Measurements from ENCODE around the gene LITAF. TPM values are rescaled to one million over a fixed set of nuclear protein-coding genes. Genes with fewer than 3 reads are reported as not detected.
"Not testable (repeated sequence)": the region's sequence is repeated elsewhere in the genome, so short reads cannot be mapped to it uniquely, and the experiment has no call there.

LITAF gene
- total RNA-seq, 1 donor from 2014 or later = 5.3 TPM

DNA sequence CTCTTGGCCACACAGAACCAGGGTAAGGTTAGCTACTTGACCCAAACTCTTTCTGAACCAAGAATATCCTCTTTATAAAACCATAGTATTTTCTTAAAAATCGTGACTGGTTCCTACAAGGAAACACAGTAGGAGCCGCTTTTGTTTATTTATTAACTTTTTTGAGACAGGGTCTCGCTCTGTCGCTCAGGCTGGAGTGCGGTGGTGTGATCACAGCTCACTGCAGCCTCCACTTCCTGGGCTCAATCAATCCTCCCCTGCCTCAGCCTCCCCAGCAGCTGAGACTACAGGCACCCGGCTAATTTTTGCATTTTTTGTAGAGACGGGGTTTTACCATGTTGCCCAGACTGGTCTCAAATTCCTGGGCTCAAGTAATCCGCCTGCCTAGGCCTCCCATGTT, 14.7 kb upstream of the LITAF start:
- no peak for DNase-seq (ENCODE audit: low read depth)

DNA sequence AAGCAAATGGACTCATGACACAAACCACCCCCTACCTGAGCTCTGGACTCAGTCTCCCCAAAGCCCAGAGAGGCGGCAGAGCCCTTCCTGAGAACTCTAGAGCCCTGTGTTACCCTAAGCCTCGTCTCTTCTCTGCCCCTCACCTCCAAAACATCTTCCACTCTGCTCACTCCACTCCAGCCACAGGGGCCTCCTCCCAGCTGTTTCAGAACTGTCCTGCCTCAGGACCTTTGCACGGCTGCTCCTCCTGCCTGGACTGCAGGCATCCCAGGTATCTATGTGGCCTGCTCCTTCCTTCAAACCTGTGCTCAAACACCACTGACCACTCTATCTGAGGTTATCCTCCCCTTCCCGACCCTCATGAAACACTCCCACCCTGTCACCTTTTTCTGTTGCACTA, 12.9 kb upstream of the LITAF start:
- DNase-seq (ENCODE audit: low read depth) = no peak

DNA sequence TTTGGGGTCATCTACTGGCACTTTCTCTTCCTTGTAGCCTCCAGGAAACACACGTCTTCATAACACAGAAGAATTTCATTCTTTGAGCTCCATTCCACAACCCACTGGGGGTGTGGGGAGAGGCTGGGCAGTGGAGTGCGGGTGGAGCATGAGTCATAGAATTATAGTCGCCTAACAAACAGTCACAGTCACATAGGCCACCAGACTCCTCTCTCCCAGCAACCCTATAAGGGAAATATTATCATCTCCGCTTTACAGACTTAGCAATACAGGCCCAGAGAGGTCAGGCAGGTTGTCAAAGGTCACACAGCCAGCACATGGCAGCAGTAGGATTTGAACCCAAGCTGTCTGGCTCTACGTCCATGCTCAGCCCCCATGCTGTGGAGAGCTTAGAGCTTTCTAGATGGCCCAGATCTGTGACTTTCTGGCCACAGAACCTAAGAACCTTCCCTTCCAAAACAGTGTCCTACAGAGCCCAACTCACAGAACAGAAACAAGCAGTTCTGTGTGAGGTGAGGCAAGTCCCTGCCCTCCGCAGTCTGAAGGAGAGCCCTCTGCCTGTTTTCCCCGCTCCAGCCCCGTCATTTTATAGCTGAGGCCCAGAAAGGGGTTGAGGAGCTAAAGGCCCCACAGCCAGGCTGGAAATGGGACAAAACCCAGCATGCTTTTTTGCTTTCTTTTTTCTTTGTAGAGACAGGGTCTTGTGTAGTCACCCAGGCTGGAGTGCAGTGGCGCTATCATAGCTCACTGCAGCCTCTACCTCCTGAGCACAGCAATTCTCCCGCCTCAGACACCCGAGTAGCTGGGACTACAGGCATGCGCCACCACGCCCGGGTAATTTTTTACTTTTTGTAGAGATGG, 10.7 kb upstream of the LITAF start:
- DNase-seq (ENCODE audit: low read depth) = no peak

DNA sequence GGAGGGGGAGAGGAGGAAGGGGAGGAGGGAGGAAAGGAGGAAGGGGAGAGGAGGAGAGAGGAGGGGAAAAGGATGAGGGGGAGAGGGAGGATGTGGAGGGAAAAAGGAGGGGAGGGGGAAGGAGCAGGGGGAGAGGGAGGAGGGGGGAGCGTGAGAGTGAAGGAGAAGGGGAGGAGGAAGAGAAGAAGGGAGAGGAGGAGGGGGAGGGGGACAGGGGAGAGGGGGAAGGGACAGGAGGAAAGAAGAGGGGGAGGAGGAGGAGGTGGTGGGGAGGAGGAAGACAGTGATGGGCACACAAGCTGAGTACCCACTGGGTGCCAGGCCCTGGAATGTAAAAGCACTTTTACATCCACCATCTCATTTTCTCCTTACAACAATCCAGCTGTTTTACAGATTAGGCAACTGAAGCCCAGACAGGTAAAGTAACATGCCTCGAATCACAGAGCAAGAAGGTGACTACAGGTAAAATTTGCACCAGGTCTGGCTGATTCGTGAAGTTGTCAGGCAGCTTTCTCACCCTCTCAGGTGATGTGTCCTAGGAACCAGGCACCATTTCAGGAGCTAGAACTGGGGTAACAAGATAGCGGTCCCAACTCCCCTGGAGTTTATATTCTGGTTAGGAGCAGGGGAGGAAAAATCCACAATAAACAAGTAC, 10.0 kb upstream of the LITAF start:
- no peak for DNase-seq (ENCODE audit: low read depth)

DNA sequence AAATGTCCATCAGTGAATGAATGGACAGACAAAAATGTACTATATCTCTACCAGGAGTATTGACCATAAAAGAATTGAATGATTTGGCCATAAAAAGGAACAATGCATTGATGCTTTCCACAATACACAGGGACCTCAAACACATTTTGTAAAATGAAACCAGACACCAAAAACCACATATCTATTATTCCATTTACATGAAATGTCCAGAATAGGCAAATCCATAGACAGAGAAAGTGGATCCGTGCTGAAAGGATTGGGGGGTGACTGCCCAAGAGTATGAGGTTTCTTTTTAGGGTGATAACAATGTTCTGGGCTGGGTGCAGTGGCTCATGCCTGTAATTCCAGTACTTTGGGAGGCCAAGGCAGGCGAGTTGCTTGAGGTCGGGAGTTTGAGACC, 6.9 kb upstream of the LITAF start:
- DNase-seq (ENCODE audit: low read depth) = no peak

DNA sequence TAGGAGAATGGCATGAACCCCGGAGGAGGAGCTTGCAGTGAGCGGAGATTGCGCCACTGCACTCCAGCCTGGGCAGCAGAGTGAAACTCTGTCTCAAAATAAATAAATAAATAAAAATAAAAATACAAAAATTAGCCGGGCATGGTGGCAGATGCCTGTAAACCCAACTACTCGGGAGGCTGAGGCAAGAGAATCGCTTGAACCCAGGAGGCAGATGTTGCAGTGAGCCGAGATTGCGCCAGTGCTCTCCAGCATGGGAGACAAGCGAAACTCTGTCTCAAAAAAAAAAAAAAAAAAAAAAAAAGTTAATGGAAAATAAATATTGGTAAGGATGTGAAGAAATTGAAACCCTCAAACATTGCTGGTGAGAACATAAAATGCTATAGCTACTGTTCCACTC, 6.4 kb upstream of the LITAF start:
- not testable (repeated sequence) for DNase-seq (ENCODE audit: low read depth)

DNA sequence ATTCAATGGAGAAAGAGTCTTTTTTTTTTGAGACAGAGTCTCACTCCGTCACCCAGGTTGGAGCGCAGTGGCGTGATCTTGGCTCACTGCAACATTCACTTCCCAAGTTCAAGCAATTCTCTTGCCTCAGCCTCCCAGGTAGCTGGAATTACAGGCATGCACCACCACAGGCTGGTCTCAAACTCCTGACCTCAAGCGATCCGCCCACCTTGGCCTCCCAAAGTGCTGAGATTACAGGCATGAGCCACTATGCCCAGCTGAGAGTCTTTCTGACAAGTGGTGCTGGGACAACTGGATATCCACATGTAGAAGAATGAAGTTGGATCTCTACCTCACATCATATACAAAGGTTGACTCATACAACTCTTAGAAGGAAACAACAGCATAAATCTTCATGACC, 4.9 kb upstream of the LITAF start:
- DNase-seq (ENCODE audit: low read depth) = not testable (repeated sequence)

DNA sequence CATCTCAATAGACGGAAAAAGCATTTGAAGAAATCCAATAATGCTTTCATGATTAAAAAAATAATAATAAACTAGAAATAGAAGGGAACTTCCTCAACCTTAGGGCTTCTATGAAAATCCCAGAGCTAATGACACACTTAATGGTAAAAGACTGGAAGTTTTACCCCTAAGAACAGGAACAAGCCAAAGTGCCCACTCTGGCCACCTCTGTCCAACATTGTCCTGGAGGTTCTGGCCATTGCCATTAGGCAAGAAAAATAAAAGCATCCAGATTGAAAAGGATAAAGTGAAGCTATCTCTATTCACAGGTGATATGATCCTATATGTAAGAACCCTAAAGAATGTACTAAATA, 2.5 kb upstream of the LITAF start:
- no peak for DNase-seq (ENCODE audit: low read depth)

DNA sequence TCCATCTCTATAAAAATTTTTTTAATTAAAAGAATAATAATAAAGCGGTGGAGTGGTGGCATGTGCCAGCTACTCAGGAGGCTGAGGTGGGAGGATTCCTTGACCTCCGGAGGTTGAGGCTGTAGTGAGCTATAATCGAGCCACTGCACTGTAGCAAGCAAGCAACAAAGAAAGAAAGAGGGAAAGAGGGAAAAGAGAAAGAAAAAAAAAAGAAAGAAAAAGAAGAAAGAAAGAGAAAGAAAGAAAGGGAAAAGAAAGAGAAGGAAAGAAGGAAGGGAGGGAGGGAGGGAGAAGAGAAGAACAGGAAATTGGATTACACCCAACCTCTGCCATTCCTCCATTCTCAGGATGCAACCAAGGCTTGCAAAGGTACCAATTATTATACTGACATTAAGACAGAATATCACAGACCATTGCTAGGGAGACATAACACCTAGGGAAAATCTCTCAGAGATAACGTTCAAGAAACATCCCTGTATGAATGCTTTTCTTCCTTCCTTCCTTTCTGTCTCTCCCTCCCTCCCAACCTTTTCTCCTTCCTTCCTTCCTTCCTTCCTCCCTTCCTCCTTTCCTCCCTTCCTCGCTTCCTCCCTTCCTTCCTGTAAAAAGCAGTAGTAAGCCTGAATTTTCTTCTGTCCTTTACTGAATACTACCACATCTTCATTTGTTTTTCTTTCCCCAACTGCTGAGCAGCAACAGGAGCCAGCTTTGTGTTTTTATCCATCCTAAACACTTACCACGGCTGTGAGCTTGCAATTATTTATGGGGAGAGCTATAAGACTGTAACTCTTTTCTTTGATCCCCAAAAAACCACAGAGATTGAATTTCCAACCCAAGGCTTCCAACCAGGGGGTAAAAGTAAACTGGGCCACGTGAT, 1.8 kb upstream of the LITAF start:
- no peak for DNase-seq (ENCODE audit: low read depth)

DNA sequence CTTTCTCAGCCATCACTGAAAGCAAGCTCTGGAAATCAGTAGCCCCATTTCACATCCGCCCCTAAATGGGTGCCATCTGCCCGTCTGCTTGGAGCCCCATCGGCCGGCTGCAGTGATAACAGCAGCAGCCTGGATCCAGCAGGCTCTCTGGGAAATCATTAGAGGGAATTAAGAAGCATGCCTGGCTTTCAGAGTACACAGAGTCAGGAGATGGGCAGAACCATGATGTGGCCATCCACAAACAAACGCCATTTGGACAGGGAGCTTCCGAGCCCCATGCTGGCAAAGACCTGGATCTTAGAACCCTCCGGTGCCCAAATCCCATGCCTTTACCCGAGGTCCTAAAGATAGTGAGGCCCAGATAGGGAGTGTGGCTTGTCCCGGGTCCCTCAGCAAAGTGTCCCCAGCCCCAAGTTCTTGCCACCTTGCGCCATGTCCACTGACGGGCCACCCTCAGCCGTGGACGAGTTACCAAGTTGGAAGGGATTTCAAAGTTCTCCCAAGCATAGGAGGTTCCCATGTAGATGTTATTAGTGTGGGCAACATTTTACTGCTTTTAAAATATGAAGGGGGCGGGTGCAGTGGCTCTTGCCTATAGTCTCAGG, 1.0 kb upstream of the LITAF start:
- no peak for DNase-seq (ENCODE audit: low read depth)

DNA sequence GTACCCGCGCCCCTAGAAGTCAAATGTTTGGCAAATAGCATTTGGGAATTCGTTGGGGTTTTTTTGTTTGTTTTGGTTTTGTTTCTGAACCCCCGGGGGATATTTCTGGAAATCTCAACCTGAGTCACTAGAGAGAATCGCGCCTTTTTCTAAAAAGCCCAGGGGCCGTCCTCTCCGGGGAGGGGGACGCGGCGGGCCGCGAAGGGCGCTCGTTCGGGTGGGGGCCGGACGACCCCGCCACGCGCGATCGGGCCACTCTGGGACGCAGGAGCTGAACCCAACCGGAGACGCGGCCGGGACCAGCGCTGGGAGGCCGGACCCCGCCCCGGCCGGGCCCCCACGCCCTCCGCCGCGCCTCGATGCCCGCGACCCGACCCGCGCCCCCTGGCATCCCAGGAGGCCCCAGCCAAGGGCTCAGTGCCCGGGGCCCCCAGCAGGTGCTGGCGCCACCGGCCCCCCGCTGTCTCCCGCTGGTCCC, 302 bp downstream of the LITAF start:
- DNase-seq (ENCODE audit: low read depth) = no peak

DNA sequence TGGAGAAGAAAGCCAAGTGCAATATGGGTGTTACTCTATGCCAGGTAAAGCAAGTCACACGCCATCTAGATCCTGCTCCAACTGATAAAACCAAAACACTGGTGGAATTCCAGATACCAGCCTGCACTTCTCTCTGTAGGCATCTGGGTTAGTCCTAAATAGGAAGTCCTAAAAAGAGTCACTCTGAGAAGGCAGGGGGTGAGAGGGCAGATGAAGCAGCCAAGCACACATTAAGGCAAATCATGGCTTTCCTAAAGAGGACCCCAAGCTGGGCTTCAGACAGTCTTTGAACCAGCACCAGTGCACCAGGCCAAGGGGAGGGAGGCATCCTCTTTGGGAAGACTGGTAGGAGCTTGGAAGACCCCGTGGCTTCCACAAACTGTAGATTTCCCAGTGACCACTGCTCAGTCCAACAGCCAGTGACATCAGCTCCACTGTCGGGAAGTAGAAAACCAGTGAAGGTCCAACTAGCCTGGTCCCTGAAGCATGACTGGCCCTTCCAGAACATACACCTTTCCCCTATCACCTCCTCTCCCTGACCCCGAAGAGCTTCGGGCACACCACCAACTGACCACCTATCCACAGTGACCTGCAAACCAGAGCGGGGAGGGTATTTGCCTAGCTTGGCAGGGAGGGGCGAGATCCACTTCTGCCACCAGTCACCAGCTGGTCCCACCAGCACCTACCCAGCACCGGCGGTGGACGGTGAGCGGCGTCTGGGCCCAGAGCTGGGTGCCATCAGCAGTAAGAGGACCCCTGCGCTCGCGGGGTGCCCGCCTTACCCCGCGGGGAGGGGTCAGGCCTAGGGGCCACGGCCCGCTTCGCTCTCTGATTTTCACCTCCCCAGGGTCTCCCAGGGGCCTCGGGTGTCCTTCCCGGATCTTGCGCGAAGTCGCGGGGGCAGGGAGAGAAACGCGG, 1.0 kb downstream of the LITAF start:
- no peak for DNase-seq (ENCODE audit: low read depth)

DNA sequence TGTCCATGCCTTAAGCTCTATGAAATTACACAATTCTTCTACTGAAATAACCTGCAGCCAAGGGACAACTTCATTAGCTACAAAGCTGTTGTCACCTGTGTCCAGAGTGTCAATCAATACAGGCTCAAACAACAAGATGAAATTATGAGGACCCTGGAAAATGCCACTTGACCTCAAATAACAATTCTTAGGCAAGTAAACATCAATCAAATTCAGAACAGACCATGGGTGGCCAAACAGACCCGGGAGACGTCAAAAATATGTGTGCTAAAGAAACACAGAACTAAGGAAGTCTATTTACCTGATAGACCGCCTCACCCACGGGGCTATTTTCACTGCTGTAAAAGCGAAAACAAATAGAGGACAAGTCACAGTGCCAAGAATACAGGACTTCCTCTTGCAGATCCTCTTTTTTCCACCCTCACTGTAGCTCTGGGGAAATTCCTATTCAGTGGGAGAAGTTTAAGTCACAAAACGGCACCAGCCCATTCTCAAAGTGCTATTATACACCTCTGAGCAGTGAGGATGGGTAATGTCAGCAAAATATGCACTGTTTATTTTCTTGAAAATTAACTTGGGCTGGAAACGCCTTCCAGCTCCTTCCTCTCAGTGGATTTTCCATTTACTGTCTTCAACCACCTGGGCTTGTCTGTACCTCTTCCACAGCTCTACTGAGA, 2.7 kb downstream of the LITAF start:
- no peak for DNase-seq (ENCODE audit: low read depth)

DNA sequence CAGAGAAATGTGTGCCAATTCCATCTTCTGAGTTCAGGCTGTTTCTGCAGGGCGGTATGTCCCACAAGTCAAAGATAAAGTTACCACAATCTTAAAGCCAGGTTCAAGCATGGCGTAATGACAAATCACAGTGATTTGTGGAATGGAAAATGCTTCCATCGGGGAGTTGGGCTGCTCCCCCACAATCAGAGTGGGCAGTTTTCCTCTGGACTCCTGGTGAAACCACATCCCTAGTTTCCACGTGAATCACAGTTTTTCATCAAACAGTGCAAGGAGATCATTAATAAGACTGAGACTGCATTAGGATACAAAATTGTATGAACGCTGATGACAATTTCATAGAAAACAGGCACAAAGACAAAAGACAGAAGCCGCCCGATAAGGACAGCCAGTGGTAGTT, 3.6 kb downstream of the LITAF start:
- no peak for DNase-seq (ENCODE audit: low read depth)

DNA sequence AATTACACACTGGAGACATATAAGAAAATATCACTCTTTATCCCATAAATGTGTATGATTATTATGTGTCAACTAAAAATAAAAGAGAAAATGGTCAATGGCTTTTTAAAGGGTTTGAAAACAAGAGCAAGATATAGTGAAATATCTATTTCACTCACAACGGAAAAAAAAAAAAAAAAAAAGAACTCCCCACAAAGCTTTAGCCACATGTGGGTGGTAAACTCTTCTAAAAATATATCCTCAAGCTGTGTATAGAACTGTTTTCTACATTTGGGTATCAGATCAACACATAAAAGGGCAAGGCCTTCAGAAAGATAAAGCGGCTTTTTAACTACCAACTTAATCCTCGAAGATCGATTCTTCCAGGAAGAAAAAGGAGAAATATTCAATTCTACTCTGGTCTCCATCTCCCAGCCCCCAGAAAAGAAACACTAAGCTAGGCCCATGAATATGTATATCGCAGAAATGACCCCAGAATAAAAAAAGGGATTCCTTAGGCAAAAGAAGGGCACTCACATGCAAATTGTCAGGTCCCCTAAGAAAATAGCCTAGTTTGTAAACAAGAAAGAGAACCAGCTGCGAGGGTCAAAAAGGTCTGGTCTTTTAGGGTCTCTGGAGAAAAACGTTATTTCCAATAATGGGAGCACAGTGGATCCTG, 4.4 kb downstream of the LITAF start:
- no peak for DNase-seq (ENCODE audit: low read depth)

DNA sequence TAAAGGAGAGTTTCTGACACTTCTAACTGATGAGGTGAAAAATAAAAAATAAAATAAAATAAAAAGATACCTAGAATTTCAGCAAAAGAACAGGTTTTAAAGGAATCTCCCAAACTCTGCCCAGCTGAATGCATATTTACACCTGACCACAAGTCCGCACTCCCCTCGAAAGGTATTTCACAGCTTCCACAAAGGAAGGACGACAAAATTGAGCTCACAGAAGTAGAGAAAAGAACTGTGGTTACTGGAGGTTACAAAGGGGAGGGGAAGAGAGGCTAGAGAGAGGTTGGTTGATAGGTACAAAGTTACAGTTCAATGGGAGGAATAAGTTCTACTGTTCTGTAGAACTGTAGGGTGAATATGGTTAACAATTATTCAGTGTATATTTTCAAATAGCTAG, 5.0 kb downstream of the LITAF start:
- no peak for DNase-seq (ENCODE audit: low read depth)

DNA sequence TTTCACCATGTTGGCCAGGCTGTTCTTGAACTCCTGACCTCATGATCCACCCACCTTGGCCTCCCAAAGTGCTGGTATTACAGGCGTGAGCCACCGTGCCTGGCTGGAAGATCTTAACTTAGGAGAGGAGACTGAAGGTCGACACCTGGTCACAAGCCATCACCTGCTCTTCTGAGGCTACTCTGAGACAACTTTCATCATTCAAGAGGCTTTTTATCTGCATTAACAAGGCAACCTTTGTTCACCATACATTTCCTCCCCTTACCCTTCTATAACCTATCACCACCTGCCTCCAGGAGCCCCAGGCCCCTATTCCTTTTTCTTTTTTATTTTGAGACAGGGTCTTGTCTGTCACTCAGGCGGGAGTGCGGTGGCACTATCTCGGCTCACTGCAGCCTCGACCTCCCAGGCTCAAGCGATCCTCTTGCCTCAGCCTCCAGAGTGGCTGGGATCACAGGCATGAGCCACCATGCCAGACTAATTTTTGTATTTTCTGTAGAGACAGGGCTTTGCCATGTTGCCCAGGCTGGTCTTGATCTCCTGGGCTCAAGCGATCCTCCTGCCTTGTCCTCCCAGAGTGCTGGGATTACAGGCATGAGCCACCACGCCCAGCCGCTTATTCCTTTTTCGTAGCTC, 6.2 kb downstream of the LITAF start:
- no peak for DNase-seq (ENCODE audit: low read depth)

DNA sequence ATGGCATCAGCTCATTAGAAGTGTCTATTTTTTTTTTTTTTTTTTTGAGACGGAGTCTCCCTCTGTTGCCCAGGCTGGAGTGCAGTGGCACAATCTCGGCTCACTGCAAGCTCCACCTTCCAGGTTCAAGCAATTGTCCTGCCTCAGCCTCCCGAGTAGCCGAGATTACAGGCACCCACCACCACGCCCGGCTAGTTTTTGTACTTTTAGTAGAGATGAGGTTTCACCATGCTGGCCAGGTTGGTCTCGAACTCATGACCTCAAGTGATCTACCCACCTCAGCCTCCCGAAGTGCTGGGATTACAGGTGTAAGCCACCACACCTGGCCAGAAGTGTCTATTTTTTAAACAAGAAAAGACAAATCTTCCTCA, 9.4 kb downstream of the LITAF start:
- DNase-seq (ENCODE audit: low read depth) = not testable (repeated sequence)

Measured in myocyte (in vitro differentiated cells).